GM19351 (cell line): ENCODE data around the gene FKBP6.
A peak's percentile ranks its signal among the peaks of the same experiment; 100 is the strongest.
"Not testable (repeated sequence)": the region's sequence is repeated elsewhere in the genome, so short reads cannot be mapped to it uniquely, and the experiment has no call there.

Experiments
- ATAC-seq: cut with Tn5 transposase; IDR thresholded peaks from one replicate; pipeline ENCODE4 v1.9.1; 2021; ENCODE audit warnings: mild to moderate bottlenecking, moderate library complexity; ENCODE audit not compliant: unreplicated experiment

FKBP6 gene

DNA sequence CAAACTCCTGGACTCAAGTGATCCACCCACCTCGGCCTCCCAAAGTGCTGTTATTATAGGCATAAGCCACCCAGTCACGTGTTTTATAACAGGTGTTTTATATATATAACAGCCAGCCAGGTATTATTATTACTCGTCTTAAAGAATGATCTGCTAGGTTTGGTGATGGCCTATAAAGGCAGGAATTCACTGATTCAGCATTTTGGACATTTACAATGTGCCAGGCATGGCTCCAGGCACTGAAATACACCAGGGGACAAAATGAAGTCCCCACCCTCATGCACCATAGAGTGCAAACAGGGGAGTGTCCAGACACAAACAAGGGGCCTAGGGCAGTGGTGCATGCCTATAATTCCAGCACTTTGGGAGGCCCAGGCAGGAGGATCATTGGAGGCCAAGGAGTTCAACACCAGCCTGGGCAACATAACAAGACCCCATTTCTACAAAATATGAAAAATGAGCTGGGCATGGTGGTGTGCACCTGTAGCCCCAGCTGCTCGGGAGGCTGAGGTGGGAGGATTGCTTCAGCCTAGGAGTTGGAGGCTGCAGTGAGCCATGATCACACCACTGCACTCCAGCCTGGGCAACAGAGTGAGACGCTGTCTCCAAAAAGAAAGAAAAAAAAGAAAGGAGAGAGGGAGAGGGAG, 4.4 kb upstream of the FKBP6 start:
- ATAC-seq = not testable (repeated sequence)

DNA sequence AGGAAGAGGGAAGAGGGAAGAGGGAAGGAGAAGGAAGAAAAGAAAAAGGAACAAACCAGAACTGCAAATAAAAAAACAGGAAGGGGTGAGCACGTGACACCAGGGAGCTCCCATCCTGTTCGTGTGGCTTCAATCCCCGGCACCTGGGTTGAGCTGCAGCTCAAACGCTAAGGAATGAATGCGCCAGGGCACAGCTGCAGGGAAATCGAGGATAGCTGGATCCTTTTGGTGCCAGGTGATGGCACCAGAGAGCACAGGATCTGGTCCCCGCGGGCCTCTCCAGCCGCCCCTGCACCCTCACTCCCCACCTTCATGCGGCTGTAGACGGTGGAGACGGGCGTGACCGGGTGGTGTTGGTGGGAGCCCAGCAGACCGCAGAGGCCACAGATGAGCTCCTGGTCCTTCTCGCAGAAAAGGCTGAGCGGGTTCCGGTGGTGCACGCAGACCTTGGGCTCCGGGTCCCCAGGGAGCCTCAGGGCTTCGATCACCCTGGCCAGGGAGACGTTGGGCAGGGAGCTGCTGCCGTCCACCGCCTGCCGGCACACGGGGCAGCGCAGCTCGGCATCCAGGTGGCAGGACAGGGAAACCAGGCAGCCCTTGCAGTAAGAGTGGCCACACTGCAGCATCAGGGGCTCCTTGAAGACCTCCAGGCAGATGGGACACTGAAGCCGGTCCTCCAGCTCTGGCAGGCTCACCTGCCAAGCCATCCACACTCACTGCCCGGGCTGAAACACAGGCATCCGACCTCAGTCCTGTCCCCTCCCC, 3.7 kb upstream of the FKBP6 start:
- not testable (repeated sequence) for ATAC-seq

DNA sequence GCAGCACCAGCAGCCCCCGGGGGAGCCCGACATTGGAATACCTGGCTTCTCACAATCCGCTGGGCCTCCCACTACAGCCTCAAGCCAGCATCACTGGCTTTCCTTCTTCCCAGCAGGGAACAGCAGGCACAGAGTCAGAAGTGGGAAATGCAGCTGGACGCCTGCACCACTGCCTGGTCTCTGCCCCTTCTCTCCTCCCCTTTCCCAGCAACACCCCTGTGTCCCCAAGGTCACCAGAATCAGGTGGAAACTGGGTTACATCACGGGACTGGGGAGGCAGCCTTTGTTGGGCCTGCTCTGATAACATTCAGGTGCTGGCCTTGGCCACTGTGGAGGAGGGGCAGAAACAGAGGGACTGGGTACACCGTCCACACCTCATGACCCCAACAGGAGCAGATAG, 2.5 kb upstream of the FKBP6 start:
- not testable (repeated sequence) for ATAC-seq

DNA sequence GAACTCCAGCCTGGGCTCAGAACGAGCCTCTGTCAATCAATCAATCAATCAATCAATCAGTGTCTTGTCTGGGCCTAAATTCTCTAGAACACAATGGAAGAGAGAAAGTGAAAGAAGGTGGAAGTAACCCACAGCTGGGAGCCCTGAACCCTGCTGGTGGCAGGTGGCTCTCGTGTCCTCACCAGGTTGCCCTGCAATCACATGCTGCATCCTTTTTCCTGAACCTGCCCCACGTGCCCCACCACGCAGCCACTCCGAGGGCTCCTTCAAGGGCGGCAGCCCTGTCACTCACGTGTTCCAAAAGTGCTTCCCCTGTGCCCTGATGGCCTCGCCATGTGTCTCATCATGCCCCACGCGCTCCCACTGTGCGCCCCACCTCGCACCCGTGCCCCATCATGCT, 512 bp upstream of the FKBP6 start:
- ATAC-seq = not testable (repeated sequence)

DNA sequence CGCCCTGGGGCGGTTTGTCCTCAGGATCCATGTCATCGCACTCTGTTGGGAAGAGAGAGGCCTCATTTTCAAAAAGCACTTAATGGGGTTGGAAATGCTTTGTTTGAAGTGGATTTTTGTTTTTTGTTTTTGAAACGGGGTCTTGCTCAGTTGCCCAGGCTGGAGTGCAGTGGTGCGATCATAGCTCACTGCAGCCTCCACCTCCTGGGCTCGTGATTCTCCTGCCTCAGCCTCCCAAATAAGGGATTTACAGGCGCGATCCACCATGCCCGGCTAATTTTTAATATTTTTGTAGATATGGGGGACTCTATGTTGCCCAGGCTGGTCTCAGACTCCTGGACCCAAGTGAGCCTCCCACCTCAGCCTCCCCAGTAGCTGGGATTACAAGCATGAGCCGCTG, 735 bp downstream of the FKBP6 start:
- no peak for ATAC-seq

DNA sequence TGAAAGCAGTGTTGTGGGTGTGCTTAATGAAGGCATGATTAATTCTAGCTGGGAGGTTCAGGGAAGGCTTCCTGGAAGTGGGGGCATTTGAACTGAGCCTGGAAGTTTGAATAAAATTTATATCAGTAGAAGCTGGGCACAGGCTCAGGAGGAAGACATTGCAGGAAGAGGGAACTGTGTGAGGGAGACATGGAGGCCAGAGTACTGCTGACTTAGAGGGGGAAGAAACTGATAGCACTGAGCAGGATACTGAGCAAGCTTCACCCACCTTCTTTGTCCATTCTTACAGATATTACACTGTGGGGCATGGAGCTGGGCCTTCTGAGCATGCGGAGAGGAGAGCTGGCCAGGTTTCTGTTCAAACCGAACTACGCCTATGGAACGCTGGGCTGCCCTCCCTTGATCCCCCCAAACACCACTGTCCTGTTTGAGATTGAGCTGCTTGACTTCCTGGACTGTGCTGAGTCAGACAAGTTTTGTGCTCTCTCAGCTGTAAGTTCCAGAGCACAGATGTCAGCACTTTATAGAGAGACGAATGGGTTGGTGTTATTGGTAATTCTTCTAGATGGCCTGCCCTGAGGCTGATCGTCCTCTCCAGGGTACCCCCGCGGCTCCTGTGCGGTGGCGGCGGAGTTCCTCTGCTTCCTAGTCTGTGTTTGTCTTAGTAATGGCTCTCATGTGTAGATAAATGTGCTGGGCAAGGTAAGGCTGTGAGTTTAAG, 2.1 kb downstream of the FKBP6 start:
- ATAC-seq = no peak

DNA sequence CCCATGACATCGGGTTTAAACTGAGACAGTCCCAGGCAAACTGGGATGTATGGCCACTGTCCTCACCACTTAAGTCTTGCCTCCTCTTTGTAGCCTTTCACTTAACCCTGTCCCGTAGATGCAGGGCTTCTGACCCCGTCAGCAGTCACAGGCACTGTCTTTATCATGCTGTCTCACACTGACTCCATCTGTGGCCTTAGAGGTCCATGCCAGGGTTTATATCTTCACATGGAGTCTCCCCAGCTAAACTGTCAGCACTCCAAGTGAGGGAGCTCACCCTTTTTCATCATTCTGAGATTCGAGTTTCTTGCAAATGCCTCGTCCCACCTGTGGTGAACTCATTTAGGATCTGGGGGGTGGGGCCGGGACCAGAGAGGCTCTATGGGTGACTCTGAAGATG, 2.8 kb downstream of the FKBP6 start:
- ATAC-seq = no peak

DNA sequence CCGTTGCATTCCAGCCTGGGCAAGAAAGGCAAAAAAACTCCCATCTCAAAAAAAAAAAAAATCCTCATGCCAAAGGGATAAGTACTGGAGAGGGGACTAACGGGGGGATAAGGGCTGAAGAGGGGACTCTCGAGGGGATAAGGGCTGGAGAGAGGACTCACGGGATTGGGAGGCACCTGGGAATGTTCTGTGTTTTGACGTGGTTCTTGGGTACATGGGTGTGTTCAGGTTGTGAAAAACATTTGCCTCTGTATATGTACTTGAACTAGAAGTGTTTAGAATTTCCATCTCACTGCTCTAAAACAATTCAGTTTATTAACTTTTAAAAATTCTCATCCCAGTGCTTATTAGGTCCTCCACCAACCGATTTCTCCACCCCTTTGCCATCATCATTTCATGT, 4.5 kb downstream of the FKBP6 start:
- ATAC-seq = no peak

DNA sequence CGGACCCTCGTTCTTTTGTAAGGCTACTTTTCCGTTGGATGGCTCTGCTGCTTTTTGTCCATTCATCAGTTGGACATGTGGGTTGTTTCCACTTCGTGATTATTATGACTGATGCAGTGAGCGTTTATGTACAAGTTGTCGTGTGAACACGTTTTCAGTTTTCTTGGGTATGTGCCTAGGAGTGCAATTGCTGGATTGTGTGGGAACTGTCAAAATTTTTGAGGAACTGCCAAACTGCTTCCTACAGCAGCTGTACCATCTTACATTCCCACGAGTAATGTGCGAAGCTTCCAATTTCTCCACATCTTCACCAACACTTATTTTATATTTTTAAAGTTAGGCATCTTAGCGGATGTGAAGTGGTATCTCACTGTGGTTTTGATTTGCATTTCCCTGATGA, 10.4 kb downstream of the FKBP6 start:
- ATAC-seq = no peak

DNA sequence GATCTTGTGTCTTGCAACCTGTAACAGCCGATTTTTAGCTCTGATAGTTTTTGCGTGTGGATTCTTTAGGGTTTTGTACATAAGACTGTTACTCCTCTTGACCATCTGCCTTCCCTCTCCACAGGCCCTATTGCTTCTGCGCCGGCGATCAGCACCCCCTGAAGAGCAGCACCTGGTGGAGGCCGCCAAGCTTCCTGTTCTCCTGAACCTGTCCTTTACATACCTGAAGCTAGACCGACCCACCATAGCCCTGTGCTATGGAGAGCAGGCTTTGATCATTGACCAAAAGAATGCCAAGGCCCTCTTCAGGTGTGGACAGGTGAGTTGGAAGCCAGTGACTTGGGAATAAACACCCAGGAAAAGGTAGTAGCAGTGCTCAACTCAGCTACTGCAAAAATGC, 12.6 kb downstream of the FKBP6 start:
- ATAC-seq = no peak

DNA sequence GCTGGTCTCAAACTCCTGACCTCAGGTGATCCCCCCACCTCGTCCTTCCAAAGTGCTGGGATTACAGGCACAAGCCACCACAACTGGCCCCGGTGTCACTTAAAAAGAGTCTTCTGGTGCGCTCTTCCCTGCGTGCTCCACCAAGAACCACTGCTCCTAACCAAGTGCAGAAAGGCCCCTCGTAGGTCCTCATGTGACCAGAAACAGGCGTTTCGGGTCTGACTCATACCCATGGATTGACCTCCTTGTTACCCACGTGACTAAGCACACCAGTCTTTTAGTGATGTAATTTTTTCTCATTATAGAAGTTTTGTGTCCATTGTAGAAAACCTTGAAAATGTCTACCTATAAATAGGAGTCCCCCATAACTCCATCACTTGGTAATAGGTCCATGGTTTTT, 13.9 kb downstream of the FKBP6 start:
- peak; percentile 45 for ATAC-seq

DNA sequence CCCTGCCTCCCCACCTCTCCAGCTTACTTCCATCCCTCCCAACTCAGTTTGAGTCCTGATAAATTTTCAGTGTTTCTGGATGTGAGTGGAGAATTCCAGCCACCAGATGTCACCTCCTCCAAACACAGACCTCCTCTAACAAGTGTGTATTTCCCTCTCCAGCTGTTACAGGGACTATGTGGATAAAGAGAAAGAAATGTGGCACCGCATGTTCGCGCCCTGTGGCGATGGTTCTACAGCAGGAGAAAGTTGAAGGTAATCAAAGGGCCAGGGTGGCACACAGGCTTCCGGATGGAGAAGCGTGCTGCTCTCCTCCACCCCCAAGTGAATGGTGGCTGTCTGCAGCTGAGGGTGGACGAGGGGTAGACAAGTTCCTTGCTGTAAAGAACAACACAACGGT, 14.7 kb downstream of the FKBP6 start:
- no peak for ATAC-seq

DNA sequence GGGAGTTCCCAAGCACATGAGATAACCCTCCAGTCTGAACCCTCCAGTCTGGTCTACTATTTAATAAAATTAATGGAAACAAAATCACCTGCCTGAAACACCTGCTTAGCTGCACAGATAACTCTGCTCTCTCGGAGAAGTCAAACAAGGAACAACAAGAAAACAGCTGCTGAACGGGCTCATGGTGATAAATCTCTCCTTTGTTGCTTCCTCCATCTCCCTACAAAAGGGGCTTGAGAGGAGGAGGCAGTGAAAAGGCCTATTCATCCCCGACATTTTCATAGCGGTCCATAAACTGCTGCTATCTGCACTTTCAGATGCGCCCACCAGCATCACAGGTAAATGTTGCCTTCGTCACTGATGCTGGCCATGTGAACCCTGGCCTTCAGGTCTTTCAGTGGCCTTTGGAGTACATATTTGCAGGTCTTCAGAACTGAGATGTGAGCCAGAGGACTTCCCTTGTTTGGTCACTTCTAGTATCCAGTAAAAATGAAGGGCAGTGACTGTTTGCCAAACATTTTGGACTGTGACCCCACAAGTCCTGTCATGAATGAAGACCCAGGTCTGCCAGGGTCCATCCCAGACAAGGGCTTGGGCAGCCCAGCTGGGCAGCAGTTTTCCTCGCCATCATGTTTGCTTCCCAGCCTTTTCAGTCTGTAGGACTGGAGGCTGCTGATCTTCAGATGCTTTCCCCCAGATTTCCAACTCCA, 15.9 kb downstream of the FKBP6 start:
- no peak for ATAC-seq

DNA sequence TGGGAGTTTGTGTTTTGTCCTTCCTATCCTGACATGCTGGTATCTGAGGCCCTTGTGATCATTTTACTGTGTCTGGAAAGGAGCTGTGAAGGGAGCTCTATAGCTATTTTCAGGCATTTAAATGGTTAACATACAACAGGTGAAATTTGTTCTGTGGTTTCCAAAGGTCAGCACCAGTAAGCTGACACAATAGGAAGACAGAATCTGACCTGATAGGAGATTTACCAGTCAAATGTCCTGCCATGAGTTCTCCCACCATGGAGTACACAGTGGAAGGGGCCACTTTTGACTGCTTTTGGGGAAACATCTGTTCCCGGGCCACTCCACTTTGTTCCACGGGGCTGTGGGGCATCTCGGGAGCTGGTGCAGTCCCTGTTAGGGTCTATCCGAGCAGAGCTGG, 17.6 kb downstream of the FKBP6 start:
- ATAC-seq = no peak

DNA sequence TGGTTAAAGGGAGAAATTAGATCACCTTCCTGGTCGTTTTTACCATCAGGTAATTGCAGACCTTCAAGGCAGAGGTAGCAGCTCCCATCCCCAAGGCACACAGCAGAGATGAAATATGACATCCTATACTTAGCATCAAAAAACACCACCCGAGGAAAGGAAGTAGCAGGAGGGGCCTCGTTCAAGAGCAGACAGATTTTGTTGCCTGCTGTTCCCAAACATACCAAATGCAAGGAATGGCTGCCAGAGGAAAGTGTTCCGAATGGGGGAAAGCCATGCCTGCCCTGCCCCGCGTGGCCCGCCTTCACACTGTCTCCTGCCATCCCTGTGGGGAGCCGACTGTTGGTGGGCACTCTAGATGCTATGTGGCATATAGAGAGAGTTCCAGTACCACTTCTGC, 18.0 kb downstream of the FKBP6 start:
- no peak for ATAC-seq

DNA sequence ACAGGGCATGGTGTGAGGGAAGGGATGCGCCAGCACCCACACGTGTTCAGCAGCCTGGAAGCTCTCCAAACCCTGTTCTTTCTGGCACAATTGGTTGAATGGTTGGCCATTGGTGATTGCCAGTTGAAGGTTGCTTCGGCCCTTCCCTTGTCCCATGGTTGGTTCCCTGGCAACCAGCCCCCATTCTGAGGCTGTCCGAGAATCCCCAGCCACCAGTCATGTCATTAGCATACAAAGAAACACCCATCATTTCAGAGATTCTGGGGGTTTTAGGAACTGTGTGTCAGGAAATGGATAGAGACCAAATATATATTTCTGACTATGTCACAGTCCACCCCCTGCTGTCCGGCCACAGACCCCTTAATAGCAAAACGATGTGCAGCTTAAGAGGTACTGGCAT, 21.8 kb downstream of the FKBP6 start:
- no peak for ATAC-seq

DNA sequence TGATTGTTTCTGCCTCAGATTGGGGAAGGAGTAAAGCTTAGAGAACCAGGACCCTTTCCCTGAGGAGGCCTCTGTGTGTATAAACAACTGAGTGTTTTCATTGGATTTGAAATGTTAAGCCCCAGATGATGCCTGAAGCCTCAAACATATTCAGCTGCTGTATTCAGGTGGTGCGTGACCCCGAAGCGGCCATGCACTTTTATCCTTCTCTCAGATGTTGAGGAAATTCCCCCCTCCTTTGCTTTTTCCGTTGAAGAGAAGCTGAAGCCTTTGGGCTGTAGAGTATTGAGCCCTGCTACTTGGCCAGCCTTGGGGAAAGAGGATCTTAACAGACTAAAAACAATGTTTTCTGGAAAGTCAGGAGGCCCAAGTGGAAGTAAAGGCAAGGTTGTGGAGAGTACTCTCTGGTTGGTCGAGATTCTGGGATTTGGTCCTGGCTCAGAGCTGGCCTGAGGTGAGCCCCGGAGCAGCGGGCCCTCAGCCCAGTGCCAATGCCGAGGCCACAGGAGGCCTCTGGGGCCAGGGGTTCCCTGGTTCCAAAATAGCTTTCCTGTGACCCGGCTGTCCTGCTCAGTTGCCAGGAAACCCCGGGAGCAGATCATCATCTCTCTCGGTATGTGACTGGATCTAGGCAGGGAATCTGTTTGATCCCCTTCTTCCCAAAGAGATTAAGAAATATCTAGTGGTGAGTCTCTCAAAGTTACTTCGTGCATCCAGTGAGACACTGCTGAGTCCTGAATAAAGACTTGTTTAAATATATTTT, 22.5 kb downstream of the FKBP6 start:
- ATAC-seq = no peak

DNA sequence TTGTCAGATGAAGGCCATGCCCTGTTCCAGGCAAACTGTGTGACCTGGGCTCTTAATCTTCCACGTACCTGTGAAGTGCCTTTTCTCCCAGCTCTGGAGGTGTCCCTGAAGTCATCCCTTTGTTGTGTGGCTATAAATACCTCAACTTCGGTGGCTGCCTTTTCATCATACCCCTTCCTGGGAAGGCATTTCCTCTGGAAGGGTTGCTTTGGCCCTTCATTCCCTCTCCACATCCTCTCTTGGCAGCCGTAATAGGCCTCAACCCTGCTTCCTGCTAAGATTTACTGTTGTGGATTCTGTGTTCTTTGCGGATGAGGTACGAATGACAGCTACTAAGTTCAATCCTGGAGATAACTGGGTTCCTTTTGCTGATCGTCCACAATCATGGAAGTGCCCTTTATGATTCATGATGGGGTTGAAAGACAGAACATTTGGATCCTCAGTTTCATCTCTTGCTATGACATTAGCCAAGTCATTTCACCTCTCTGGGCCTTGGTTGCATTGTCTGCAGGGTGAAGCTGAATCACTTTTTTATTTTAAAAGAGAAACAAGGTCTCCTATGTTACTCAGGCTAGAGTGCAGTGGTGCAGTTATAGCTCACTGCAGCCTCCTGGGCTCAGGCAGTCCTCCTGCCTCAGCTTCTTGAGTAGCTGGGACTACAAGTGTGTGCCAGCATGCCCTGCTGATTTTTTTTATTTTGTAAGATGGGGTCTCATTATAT, 23.6 kb downstream of the FKBP6 start:
- no peak for ATAC-seq

DNA sequence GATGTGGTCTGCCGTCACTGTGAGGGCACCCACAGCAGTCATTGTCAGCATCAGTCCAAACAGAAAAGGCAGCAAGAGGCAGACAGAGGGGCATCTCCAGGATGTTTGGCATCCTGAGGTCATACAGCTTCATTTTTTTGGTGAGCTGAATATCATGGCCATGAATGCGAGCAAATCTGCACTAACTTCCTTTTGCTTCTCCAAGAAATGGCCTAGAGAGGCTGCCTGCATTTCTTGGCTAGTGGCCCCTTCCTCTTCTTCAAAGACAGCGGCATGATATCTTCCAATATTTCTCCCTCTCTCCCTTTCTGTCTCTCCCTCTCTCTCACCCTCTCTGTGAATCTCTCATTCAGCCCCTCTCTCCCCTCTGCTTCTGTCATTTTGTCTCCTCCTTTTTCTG, 24.8 kb downstream of the FKBP6 start:
- ATAC-seq = no peak

DNA sequence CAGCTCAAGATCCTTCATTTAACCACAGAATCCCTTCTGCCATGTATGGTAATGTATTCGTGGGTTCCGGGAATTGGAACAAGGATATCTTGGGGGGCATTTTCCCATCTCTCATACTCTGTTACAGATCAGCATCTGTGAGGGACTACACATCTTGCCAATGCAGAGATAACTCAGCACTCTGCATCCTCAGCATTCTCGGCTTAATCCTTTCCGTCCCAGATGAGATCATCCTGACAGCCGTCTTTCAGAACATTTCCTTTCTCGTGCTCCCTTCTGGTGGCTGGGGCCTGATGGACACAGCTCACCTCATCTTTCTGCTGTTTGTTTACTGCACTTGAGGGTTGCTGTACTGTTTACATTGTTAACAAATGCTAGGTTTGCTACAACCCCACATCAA, 25.3 kb downstream of the FKBP6 start:
- ATAC-seq = no peak
